K562 (cell line): ENCODE results near the gene CST3. TPM values are rescaled to one million over a fixed set of nuclear protein-coding genes. Genes with fewer than 3 reads are reported as not detected.

Source experiments
- CHD1 ChIP-seq: fragments of 200-600 bp; sonication (generic); IDR thresholded peaks from one replicate; pipeline ENCODE4 v1.6.1; 2012; ENCODE audit warnings: mild to moderate bottlenecking, moderate library complexity, low read length, inconsistent platforms
- EP300 ChIP-seq: IDR thresholded peaks from 2 replicates; pipeline ENCODE4 v1.6.1; 2012; ENCODE audit warnings: low read length, improper control_type of control experiment
- MIER1 ChIP-seq: fragments of 450-650 bp; IDR thresholded peaks from 2 replicates; pipeline ENCODE4 v1.6.1; 2016; ENCODE audit warnings: antibody characterized with exemption, mild to moderate bottlenecking, low read depth
- MYBL2 ChIP-seq, 2 experiments: fragments of 450-650 bp in 1 of 2; sonication (generic) in 1 of 2; formaldehyde crosslinking in 1 of 2; IDR thresholded peaks; 2 replicates each; pipeline versions ENCODE4 v1.6.1 to v1.8.1; 2017 to 2022; ENCODE audit warnings: borderline replicate concordance in 1 of 2, inconsistent platforms in 1 of 2, low read depth in 1 of 2, mild to moderate bottlenecking in 1 of 2, missing genetic modification reagents in 1 of 2, moderate library complexity in 1 of 2
- PHTF2 ChIP-seq: fragments of 250-450 bp; sonication (Bioruptor Pico); IDR thresholded peaks from 2 replicates; pipeline ENCODE4 v1.5.0; 2021; ENCODE audit warnings: mild to moderate bottlenecking
- SOX6 ChIP-seq: fragments of 450-650 bp; IDR thresholded peaks from 2 replicates; pipeline ENCODE4 v1.6.1; 2014; ENCODE audit warnings: mild to moderate bottlenecking
- SP2 ChIP-seq: IDR thresholded peaks from 2 replicates; pipeline ENCODE4 v1.6.1; 2011; ENCODE audit warnings: mild to moderate bottlenecking, low read depth, low read length, moderate library complexity; ENCODE audit not compliant: poor library complexity, severe bottlenecking; ENCODE audit errors: extremely low read depth
- STAT6 ChIP-seq: sonication (generic); formaldehyde crosslinking; IDR thresholded peaks from 2 replicates; pipeline ENCODE4 v1.8.1; 2023; ENCODE audit warnings: mild to moderate bottlenecking, missing genetic modification reagents
- TAF9B ChIP-seq: fragments of 450-650 bp; IDR thresholded peaks from 2 replicates; pipeline ENCODE4 v1.6.1; 2018; ENCODE audit warnings: mild to moderate bottlenecking; ENCODE audit not compliant: partially characterized antibody
- ZFP1 ChIP-seq: fragments of 450-650 bp; formaldehyde crosslinking; IDR thresholded peaks from 2 replicates; pipeline ENCODE4 v1.4.0; 2020; ENCODE audit warnings: mild to moderate bottlenecking, mixed read lengths
- ZNF133 ChIP-seq: fragments of 250-450 bp; sonication (Bioruptor Pico); IDR thresholded peaks from 2 replicates; pipeline ENCODE4 v1.4.0; 2020; ENCODE audit warnings: mild to moderate bottlenecking
- ZNF347 ChIP-seq: fragments of 450-650 bp; formaldehyde crosslinking; IDR thresholded peaks from 2 replicates; pipeline ENCODE4 v1.4.0; 2020; ENCODE audit warnings: low read depth, mild to moderate bottlenecking, moderate library complexity
- ZNF592 ChIP-seq: fragments of 450-650 bp; IDR thresholded peaks from 2 replicates; pipeline ENCODE4 v1.6.1; 2017; ENCODE audit warnings: antibody characterized with exemption, mild to moderate bottlenecking
- polyA plus RNA-seq, 8 experiments: library from polyadenylated mRNA; depleted of rRNA in 4 of 8; stranded (reverse) in 5 of 8; unstranded in 3 of 8; fragments of >200 nt; fragmentation: Nextera tagmentation in 2 of 8; fragmentation: Illumina TruSeq in 1 of 8; extraction: Ambion mirVana in 2 of 8; extraction: Trizol in 1 of 8; gene quantifications; 2 replicates each; pipeline versions ENCODE4 v1.2.1 to v1.2.3, GENCODE V29; 2011 to 2014; ENCODE audit warnings: inconsistent platforms in 1 of 8, missing spikeins in 1 of 8
- total RNA-seq, 7 experiments: library from RNA; depleted of rRNA in 6 of 7; stranded (reverse); fragments of >200 nt in 6 of 7; fragmentation: Illumina TruSeq in 2 of 7; extraction: Trizol in 2 of 7; gene quantifications; 2 replicates each; pipeline versions ENCODE4 v1.2.1 to v1.2.3, GENCODE V29; 2011 to 2021; ENCODE audit warnings: low replicate concordance in 1 of 7

Gene CST3
- total and polyA plus RNA-seq, 9 of the 15 experiments (the other 6 are each of a cell fraction or from before 2014, with no cell fraction given), result 8.7 to 113 (median 48.5) TPM

- TF ChIP-seq MYBL2 (IDR thresholded peaks at IDR 0.05; ENCODE audit: low read depth) (no peak), MYBL2 (CRISPR knock-in tag; IDR thresholded peaks at IDR 0.05; ENCODE audit: borderline replicate concordance) (no peak), EP300 (peak; percentile 42; the same call in 1 of the 2 replicates), ZNF347 (CRISPR knock-in tag) (no peak), TAF9B (peak; percentile 50), ZNF592 (peak; percentile 54; the same call in 1 of the 2 replicates), ZFP1 (no peak), PHTF2 (CRISPR knock-in tag) (no peak), CHD1 (no peak), ZNF133 (CRISPR knock-in tag) (no peak), SOX6 (no peak), STAT6 (CRISPR knock-in tag) (no peak), MIER1 (no peak), SP2 (no peak)
These were observed 22.5 kb upstream of the CST3 start (continued) for GRCh38 chr20:23659989-23660837.
